KMS-11 (cell line): Measurements from ENCODE around the gene EXOC7.

Experiments
- H2AFZ ChIP-seq: fragments of 200-600 bp; sonication (generic); 2 replicates; pipeline ENCODE4 v1.6.1; 2016; ENCODE audit warnings: antibody characterized with exemption, mixed run types, low read depth
- H3K27ac ChIP-seq: fragments of 200-600 bp; sonication (generic); 2 replicates; pipeline ENCODE4 v1.6.1; 2016; ENCODE audit warnings: mild to moderate bottlenecking, mixed run types
- H3K27me3 ChIP-seq: fragments of 200-600 bp; sonication (generic); 2 replicates; pipeline ENCODE4 v1.6.1; 2017; ENCODE audit warnings: mild to moderate bottlenecking, low read depth, mixed run types, moderate library complexity; ENCODE audit not compliant: insufficient read depth
- H3K36me3 ChIP-seq: fragments of 200-600 bp; sonication (generic); 2 replicates; pipeline ENCODE4 v1.6.1; 2017; ENCODE audit warnings: mild to moderate bottlenecking, mixed run types; ENCODE audit not compliant: insufficient read depth
- H3K4me1 ChIP-seq: fragments of 200-600 bp; sonication (generic); 2 replicates; pipeline ENCODE4 v1.6.1; 2016; ENCODE audit warnings: mild to moderate bottlenecking, low read depth, mixed run types; ENCODE audit not compliant: poor library complexity, severe bottlenecking
- H3K4me2 ChIP-seq: fragments of 200-600 bp; sonication (generic); 2 replicates; pipeline ENCODE4 v1.7.0; 2016; ENCODE audit warnings: mild to moderate bottlenecking, mixed run types
- H3K4me3 ChIP-seq: fragments of 200-600 bp; sonication (generic); IDR thresholded peaks from 2 replicates; pipeline ENCODE4 v1.6.1; 2017; ENCODE audit warnings: low read depth, low read length, mixed read lengths; ENCODE audit not compliant: insufficient read depth
- H3K79me2 ChIP-seq: fragments of 200-600 bp; sonication (generic); 2 replicates; pipeline ENCODE4 v1.6.1; 2016; ENCODE audit warnings: low read depth, mixed run types; ENCODE audit not compliant: insufficient read depth
- H3K9ac ChIP-seq: fragments of 200-600 bp; sonication (generic); 2 replicates; pipeline ENCODE4 v1.6.1; 2016; ENCODE audit warnings: mild to moderate bottlenecking, mixed run types
- H4K20me1 ChIP-seq: fragments of 200-600 bp; sonication (generic); 2 replicates; pipeline ENCODE4 v1.6.1; 2016; ENCODE audit warnings: mild to moderate bottlenecking, mixed run types; ENCODE audit not compliant: insufficient read depth
- TF ChIP-seq, protein P1 (sequence below): fragments of 200-600 bp; sonication (generic); conservative IDR thresholded peaks from 2 replicates; pipeline ENCODE4 v1.6.1; 2017; ENCODE audit warnings: low read depth, mild to moderate bottlenecking, antibody characterized with exemption, low read length, moderate library complexity, mixed read lengths

Gene EXOC7

DNA sequence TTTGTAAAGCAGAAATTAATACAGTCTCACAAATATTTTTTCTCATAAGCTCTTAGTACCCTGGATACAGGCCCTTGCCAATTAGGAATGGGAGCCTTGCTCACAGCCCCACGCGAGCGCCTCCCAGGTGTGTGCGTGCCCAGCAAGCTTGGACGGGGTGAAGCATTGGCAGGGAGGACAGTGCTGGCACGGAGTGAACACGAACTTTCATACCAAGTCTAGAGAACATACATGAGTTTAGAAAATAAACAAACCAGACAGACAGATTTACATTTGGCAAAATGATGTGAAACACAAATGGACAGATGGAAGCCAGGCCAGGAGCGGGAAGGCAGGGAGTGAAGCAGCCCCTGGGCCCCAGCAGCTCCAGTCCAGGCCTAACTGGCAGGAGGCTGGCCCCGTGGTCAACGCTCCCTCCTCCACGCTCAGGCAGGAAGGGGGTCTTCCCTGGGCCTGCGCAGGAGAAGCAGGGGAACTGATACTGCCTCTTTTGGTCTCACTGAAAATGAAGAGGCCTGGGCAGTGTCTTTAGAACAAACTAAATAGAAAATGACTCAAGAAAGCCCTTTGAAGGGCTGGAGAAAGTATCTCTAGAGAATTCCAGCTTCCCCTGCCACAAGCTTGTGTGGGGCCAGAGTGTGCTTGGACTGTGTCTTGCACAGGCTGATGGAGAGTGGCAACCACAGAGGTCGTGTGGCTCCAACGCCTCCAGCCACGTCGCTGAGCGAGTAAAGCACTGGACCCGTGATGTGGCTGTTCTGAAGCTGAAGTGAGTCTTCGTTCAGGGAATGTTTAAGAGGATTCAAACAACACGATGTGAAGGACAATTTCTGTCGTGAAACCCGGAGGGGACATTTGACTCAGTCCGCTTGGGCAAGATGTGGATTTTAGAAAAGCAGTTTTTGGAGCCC is 47.4 kb upstream of the EXOC7 start:
- Histone ChIP-seq H3K79me2 (no peaks in the 10 kb centered on the region), H2AFZ (no peak overlapping the region), H3K36me3 (no peaks in the 10 kb centered on the region), H3K4me2 (no peak overlapping the region), H3K27ac (no peak overlapping the region), H3K27me3 (no peaks in the 10 kb centered on the region), H3K9ac (no peak overlapping the region), H4K20me1 (no peaks in the 10 kb centered on the region), H3K4me3 (no peak overlapping the region), H3K4me1 (no peaks in the 10 kb centered on the region)
- TF ChIP-seq, protein P1, sequence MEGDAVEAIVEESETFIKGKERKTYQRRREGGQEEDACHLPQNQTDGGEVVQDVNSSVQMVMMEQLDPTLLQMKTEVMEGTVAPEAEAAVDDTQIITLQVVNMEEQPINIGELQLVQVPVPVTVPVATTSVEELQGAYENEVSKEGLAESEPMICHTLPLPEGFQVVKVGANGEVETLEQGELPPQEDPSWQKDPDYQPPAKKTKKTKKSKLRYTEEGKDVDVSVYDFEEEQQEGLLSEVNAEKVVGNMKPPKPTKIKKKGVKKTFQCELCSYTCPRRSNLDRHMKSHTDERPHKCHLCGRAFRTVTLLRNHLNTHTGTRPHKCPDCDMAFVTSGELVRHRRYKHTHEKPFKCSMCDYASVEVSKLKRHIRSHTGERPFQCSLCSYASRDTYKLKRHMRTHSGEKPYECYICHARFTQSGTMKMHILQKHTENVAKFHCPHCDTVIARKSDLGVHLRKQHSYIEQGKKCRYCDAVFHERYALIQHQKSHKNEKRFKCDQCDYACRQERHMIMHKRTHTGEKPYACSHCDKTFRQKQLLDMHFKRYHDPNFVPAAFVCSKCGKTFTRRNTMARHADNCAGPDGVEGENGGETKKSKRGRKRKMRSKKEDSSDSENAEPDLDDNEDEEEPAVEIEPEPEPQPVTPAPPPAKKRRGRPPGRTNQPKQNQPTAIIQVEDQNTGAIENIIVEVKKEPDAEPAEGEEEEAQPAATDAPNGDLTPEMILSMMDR = no peak

DNA sequence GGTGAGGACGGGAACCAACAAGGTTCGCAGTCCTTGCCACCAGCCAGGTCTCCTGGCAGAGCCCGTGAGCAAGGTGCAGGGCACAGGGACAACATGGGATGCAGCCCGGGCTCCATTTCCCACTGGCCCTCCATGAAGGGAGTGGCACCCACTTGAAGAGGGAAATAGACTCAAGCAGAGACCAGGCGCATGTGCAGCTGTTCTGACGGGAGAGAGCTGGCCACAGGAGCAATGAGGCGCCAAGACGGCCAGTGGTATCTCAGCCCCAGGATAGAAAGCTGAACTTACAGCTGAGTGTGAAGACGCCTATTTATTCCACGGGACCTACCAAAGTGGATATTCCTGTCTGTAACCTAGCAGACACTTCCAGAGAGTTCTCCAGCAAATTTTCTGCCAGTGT is 45.6 kb upstream of the EXOC7 start:
- H3K27me3 ChIP-seq = no peaks in the 10 kb centered on the region
- H2AFZ ChIP-seq = no peak overlapping the region
- no peak overlapping the region for H3K4me3 ChIP-seq
- no peak overlapping the region for H3K9ac ChIP-seq
- no peaks in the 10 kb centered on the region for H3K79me2 ChIP-seq
- H3K4me2 ChIP-seq = no peak overlapping the region
- no peaks in the 10 kb centered on the region for H3K36me3 ChIP-seq
- no peak overlapping the region for H3K27ac ChIP-seq
- no peaks in the 10 kb centered on the region for H4K20me1 ChIP-seq
- TF ChIP-seq, protein P1 = no peak
- H3K4me1 ChIP-seq = no peaks in the 10 kb centered on the region

DNA sequence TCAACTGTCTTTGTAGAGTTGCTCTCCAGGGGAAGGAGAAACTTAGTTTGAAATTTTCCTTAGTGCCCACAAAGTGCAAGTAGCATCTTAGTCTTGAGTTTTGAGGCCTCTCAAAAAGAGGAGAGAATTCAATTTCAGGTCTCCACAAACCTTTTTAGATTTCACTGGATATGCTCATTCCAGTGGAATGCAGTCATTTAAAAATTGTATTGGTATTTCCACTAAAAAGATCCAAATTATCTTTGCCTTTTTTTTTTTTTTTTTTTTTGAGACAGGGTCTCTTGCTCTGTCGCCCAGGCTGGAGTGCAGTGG is 44.4 kb upstream of the EXOC7 start:
- Histone ChIP-seq H4K20me1 (no peaks in the 10 kb centered on the region), H3K79me2 (no peaks in the 10 kb centered on the region), H3K4me2 (no peak overlapping the region), H2AFZ (no peak overlapping the region), H3K27ac (no peak overlapping the region), H3K36me3 (no peaks in the 10 kb centered on the region), H3K9ac (no peak overlapping the region), H3K27me3 (no peaks in the 10 kb centered on the region), H3K4me1 (no peaks in the 10 kb centered on the region), H3K4me3 (no peak overlapping the region)
- TF ChIP-seq, protein P1 = peak; percentile 16; the same call in 1 of the 2 replicates

DNA sequence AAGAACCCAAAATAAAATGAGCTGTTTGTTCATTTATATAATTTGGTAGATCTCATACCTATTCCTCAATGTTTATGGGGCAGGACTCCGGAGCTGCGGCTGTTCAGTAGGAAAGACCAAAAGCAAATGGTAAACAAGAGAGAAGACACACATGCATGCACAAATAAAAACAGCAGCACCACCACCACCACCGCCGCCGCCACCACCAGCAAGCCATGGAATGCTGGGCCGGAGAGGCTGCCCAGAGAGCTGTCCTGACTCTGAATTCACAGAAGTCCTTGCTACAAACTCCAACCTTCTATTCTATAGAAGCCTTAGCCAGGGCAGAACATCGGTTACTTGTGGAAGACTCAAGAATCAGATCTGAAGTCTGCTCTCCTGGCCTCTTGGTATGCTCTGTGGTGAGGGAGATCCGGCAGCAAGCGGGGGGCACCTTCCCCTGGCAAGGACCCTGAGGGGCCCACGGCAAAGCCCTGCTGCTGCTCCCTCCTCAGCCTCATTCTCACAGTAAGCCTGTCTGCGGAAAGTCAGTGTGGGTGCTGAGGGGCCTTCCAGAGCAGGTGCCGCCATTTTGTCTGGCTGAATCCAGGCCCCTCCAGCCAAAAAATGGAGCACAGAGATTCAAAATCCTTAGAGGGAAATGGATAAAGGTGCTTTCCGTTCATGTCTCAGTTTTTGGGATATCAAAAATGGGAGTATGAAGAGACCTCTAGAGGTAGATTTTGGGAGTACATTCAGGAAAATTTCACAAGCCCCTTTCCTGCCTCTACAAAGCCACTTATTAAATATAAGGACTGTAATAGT is 43.8 kb upstream of the EXOC7 start:
- no peak overlapping the region for H3K4me2 ChIP-seq
- H3K79me2 ChIP-seq = no peaks in the 10 kb centered on the region
- no peaks in the 10 kb centered on the region for H3K27me3 ChIP-seq
- H3K4me1 ChIP-seq = no peaks in the 10 kb centered on the region
- H3K27ac ChIP-seq = no peak overlapping the region
- no peak overlapping the region for H3K4me3 ChIP-seq
- H3K36me3 ChIP-seq = no peaks in the 10 kb centered on the region
- no peak overlapping the region for H2AFZ ChIP-seq
- H3K9ac ChIP-seq = no peak overlapping the region
- TF ChIP-seq, protein P1 = peak; percentile 72
- H4K20me1 ChIP-seq = no peaks in the 10 kb centered on the region
